A549 treated with Mapracorat at 1 μM for 4 hours (cell line): ENCODE results near the gene OR10Z1. TPM values are rescaled to one million over a fixed set of nuclear protein-coding genes. Genes with fewer than 3 reads are reported as not detected.

Experiments
- total RNA-seq: library from RNA; stranded (reverse); fragments of 200-300 nt; extraction: Qiagen RNA extraction; gene quantifications from 5 replicates; pipeline ENCODE4 v1.2.3, GENCODE V29; 2022

The OR10Z1 gene
- not detected in 5 replicates for total RNA-seq

GRCh38 chr1:158604968-158605367 lies at the start of gene OR10Z1:
Gene OR10Z1, plus strand, starts transcription at chr1:158605268. Its CDS starts 1,171 bp downstream, at chr1:158606439.

GRCh38 chr1:158570480-158570879 lies 34.6 kb upstream of the OR10Z1 start, which contains the start of gene OR6P1:
Gene OR6P1, minus strand, starts transcription at chr1:158570580. Its CDS starts 6,976 bp downstream, at chr1:158563604.

GRCh38 chr1:158579733-158580132 lies 25.3 kb upstream of the OR10Z1 start, which contains the start of gene OR10X1:
Gene OR10X1, minus strand, starts transcription at chr1:158579899. Its CDS starts 0 bp downstream, at chr1:158579899.

Other genes starting within 250 kb of the OR10Z1 start
- not detected in 5 replicates for gene OR10T2, start 205.8 kb upstream of the OR10Z1 start, total RNA-seq
- not detected in 5 replicates for gene OR10K2, start 179.0 kb upstream of the OR10Z1 start, total RNA-seq
- not detected in 5 replicates for gene OR10K1, start 143.4 kb upstream of the OR10Z1 start, total RNA-seq
- not detected in 5 replicates for gene OR10R2, start 133.0 kb upstream of the OR10Z1 start, total RNA-seq
- gene OR6Y1, start 50.9 kb upstream of the OR10Z1 start, total RNA-seq: not detected in 5 replicates
- not detected in 5 replicates for gene OR6P1, start 34.7 kb upstream of the OR10Z1 start, total RNA-seq
- not detected in 5 replicates for gene OR10X1, start 25.4 kb upstream of the OR10Z1 start, total RNA-seq
- gene SPTA1, start 81.4 kb downstream of the OR10Z1 start, total RNA-seq: not detected in 5 replicates
- not detected in 5 replicates for gene OR6K2, start 95.4 kb downstream of the OR10Z1 start, total RNA-seq
- not detected in 5 replicates for gene OR6K3, start 115.5 kb downstream of the OR10Z1 start, total RNA-seq
- not detected in 5 replicates for gene OR6K6, start 149.5 kb downstream of the OR10Z1 start, total RNA-seq
- not detected in 5 replicates for gene OR6N1, start 166.9 kb downstream of the OR10Z1 start, total RNA-seq
- gene OR6N2, start 175.9 kb downstream of the OR10Z1 start, total RNA-seq: not detected in 5 replicates
- gene MNDA, start 226.1 kb downstream of the OR10Z1 start, total RNA-seq: not detected in 5 replicates